Glomerular endothelial cell (primary cell): ENCODE measurements around the gene TMEM86B. TPM values are rescaled to one million over a fixed set of nuclear protein-coding genes. Genes with fewer than 3 reads are reported as not detected.
"Not testable (repeated sequence)": the region's sequence is repeated elsewhere in the genome, so short reads cannot be mapped to it uniquely, and the experiment has no call there.

Experiments
- DNase-seq: peaks from one replicate; pipeline ENCODE4 v3.0.0-alpha.2; 2011; ENCODE audit warnings: low read depth, low spot score; ENCODE audit errors: extremely low read depth
- total RNA-seq: library from RNA; depleted of rRNA; stranded (reverse); fragments of >200 nt; gene quantifications from 2 replicates; pipeline ENCODE4 v1.2.3, GENCODE V29; 2015

Gene TMEM86B
- total RNA-seq, 1 donor from 2014 or later, result 2.8 TPM

DNA sequence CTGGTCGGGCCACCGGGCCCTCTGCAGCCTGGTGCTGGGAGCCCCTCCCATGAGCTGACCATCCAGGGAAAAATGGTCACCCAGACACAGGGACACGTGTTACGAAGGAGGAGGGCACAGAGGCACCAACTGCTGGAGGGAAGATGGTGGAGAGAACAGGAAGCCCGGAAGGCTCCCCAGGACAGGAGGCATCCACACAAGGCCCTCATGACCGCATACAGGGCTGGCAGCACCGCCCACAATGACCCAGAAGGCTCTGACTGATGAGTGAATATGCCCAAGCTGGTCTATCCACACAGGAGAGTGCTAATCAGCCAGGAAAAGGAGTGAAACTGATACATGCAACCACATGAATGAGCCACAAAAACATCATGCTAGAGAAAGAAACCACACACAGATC lies 14.0 kb upstream of the TMEM86B start:
- no peak for DNase-seq

DNA sequence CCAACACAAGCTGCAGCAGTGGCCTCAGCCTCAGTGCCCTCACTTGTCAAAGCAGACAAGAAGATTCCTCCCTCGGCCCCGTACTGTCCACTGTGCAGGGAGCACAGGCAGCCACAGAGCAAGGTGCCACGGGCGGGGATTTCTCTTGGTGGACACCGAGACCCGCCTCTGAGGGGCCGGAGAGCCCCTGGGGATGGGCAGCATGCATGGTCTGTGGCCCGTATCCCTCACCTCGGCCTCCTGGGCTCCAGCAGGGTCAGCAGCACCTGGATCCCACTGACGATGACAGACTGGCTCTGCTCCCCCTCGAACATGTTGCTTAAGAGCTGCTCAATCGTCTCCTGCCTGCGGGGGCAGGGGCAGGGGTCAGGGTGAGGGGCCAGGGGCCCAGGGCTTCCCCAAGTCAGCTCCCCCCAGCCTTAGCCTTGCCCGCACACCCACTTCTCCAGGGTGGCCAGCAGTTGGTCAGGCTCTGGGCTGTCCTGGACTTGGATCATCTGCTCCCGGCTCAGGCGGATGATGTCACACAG lies 13.4 kb upstream of the TMEM86B start:
- no peak for DNase-seq

DNA sequence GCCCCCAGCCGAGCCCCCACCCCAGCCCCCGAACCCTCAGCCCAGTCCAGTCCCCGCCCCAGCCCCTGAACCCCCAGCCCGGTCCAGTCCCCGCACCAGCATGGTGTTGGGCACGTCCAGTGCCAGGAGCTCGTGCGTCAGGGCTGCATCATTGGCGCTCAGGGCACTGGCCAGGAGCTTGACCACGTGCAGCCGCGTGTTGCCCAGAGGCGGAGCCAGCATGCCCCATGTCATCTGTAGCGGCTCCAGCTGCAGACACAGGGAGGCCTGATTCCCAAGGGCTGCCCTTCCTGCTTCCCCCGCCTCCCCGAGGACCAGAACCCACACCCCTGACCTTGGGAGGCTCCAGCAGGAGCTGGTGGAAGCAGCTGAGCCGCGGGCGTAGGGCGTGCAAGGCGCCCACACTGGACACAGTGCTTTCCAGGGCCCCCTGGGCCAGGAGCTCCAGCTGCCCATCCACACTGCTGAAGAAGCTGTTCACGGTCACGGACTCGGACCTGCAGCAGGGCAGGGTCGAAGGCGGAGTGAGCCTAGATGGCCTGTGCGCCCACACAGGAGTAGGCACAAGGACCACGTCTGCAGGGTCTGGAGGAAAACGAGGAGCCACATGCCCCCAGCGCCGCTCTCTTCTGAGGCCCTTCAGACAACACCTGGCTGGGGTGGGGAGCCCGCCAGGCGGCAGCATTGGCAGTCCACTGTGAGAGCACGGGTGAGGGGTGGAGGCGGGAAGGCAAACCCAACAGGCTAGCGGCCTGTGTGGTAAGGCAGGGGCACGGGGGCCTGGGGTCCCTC lies 12.8 kb upstream of the TMEM86B start:
- DNase-seq, result no peak

DNA sequence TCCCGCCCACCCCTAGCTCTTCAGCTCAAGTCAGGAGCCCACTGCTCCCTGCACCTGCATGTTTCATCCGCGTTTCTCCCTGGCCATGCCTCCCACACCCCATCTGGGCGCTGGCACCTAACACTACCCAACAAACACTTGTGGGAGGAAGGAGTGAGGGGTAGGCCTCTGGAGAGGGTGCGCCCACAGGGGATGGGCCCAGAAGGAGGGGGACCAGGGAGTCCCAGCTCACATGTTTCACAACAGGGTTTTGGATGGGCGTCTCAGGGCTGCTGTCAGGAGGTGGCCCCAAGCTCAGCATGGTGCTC lies 12.1 kb upstream of the TMEM86B start:
- DNase-seq, result no peak

DNA sequence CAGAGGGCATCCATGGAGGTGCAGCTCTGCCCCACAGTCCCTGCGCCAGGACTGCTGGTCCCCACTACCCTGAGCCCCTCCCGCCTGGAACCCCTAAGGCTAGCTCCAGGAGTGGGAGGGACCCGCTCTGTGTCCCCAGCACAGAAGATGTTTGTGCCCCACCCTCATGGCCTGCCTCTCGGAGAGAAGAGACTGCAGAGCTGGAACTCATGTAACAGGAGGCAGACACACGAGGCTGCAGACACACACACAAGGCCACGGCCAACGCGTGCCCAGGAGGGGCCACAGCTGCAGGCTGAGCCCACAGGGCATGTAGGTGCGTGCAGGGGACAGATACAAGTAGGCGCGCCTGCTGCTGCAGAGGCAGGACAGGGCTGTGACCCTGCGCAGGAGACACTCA lies 10.4 kb upstream of the TMEM86B start:
- no peak for DNase-seq

DNA sequence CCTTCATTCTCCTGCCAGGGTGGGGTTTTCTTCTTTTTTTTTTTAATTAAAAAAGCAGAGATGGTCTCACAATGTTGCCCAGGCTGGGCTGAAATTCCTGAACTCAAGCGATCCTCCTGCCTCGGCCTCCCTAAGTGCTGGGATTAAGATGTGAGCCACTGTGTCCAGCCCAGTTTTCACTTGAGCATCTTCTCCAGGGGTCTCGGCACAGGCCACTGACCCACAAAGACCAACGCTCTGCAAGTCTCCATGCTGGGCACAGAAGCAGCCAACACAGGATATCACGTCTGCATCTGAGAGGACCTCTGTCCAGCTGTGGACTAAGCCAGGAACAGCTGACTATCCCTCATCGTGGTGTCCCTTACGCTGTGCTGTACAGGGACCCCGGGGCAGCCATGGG lies 9.5 kb upstream of the TMEM86B start:
- no peak for DNase-seq

DNA sequence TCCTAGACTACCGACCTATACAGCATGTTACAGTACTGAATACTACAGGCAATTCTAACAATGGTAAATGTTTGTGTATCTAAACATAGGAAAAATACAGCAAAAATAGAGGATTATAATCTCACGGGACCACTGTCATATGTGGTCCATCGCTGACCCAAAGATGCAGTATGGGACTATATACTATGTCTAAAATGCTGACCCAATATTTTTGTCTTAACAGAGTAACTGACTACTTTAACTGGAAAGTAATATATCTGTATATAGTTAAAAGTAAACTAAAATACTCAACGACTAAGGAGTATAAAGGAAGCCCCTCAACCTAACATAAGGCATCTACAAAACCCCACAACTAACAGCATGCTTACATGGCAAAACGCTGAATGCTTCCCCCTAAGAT lies 4.4 kb upstream of the TMEM86B start:
- DNase-seq, result no peak

DNA sequence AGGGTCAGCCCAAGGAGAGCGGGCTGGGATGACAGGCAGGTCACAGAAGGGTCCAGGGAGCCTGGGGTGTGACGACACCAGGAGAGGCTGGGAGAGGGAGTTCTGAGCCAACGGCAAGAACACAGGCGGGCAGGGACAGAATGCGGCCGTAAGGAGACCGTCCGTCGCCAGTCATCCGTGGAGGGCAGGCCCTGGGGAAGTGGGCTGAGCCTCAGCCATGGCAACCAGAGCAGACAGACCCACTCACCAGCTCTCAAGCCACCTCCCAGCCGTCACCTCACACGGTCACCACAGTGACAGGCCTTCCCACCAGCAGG lies 3.7 kb upstream of the TMEM86B start:
- DNase-seq, result no peak

DNA sequence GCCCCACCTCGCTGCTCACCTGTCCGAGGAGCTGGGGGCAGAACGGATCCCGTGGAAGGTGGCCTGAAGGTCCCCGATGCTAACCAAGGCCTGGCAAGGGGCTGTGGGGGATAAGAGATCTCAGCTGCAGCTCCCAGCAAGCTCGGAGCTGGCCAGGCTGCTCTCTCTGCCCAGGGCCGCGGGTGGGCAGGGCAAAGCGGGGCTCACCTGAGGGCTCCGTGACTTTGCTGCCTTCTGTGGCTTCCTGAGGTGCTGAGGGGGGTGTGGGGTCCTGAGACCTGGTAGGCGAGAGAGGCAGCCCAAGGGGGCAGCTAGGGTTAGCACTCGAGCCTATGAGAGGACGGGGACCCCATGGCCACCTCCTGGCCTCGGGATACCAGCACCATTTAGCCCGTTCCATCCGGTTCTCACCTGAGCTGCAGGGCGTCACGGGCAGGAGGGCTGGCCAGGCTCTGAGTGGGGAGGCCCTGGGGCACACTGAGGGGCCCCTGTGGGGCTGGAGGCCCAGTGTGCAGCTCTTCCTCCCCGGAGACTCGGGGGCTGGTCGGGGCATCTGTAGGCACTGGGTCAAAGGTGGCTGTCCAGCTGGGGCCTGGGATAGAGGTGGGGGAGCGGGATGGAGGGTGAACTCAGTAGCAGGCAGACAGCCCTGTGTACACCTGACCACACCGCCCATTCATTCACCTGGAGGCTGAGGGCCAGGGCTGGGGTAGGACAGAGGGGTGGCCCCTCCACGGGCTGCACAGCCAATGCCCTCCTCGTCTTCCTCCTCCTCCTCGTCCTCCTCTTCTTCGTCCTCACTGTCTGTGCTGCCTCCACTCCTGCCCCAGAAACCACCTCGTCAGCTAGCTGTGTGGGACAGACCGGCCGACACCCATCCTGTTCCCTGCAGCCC lies 3.1 kb upstream of the TMEM86B start:
- no peak for DNase-seq

DNA sequence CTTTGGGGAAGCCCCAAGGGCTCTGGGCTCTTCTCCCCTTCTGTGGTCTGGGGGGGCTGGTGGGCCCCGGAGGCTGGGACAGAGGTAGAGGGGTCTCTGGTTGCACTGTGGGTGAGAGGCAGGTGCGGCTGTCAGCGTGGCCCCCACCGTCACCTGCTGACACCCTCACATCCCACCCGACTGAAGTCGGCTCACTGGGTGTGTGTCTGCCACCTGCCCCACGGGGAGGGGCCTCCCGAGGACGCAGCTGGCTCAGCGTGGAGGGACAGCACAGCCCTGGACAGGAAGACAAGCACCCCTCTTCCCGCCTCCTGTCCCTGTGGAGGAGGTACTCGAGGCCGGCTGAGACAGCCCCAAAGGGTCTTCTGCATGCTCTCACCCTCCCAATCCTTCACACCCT lies 2.2 kb upstream of the TMEM86B start:
- no peak for DNase-seq

DNA sequence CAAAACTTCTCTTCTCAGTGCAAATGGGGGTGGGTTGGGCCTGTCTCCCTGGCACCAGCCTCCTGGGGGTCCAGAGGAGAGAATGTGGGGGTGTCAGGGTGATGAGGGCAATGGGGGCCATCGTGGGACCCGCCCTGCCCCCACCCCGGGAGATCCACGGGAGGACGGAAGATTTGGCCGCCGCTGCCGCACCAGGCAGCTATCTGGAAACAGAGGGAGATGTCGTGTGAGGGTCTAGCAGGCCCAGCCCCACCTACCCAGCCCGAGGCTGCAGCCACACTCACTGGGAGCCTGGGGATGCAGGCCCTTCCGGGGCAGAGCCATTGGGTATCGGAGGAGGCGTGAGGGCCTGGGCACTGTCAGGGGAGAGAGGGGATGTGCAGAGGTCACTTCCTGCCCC lies 1.8 kb upstream of the TMEM86B start:
- no peak for DNase-seq

DNA sequence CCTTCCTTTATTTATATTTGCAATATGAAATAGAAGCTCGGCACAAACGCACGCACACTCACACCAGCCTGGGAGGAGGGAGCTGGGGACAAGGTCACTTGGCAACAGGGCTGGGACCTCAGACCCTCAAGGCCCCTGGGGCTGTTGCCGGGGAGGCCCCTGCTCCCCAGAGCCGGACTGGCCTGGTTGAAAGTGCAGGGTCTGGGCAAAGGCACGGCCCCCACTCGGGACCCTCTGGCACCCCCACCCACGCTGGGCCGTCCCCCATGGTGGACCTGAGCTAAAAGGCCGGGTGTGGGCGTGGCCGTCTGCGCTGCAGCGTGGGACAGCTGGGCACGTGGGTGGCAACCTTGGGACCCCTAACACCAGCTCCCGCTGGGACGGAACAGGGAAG lies 1.2 kb upstream of the TMEM86B start:
- no peak for DNase-seq

DNA sequence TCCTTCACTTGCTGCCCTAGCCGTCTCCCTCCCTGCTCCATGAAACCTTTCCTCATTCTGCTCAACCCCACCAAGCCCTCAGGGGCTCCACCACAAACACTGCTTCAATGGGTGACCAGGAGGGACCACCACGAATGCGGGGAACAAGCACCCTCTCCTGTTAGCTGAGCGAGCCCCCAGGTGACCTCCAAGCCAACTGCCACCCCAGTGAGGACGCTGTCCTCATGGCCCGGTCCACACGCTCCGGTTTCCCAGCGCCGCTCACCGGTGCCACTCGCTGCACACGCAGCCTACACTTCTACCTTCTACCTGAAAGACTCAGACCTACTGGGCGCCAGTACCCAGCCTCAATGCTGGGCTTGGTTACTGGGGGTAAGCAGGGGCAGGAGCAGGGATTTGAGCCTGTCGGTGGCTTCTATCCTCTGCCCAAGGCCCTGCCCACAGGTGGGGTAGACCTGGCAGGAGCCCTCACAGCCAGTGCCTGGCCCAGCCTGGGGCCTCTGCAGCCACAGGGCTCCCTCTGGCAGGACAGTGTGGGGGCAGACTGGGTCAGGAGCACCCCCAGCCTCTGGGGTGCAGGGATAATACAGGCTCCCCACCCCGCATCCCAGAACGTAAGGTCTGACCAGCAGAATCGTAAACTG lies 704 bp upstream of the TMEM86B start:
- DNase-seq, result no peak

DNA sequence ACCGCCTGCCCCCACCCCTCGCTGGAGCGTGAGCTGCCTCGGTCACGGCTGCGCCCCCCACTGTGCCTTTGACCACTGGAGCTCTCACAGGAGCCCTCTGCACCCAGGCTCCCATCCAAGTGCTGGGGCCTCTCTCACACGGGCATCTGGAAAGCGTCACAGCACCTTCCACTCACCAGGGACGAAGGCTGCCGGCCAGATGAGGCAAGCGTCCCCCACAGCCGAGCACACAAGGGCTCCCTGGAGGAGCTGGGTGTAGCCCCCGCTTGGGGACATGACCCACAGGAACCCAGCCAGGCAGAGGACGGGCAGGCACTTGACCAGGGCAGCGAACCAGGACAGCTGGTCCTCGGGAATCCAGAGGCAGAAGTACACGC lies 560 bp downstream of the TMEM86B start:
- no peak for DNase-seq

DNA sequence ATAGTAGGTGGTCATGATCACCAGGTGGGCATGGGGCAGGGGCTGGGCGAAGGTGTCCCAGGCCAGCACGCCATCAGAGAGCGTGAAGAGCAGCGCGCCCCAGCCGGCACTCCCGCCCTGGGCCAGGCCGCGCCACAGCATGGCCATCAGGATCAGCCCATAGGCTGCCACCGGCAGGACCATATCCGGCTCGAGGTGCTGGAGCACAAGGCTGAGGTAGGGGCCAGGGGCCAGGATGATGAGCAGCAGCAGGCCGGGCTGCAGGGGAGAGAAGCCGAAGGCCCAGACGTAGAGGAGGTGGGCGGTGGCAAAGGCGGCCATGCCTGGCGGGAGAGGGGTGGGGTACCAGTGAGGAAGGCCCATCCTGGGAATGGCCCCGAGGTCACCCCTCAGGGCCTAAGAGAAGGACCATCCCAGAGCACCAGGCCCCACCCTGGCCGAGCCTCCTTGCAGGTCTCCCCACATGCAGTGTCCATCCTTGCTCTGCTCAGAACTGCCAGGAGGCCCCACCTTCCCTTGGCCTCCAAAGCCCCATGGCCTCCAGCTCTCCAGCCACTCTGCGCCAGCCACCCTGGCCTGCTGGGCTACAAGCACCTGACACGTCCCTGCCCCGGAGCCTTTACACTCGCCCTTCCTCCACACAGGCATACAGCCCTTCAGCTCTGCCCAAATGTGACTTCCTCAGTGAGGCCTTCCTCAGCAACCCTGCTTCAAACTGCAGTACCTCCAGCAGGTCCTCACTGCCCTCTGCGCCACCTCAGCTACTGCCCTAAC lies 1.1 kb downstream of the TMEM86B start:
- DNase-seq, result no peak

DNA sequence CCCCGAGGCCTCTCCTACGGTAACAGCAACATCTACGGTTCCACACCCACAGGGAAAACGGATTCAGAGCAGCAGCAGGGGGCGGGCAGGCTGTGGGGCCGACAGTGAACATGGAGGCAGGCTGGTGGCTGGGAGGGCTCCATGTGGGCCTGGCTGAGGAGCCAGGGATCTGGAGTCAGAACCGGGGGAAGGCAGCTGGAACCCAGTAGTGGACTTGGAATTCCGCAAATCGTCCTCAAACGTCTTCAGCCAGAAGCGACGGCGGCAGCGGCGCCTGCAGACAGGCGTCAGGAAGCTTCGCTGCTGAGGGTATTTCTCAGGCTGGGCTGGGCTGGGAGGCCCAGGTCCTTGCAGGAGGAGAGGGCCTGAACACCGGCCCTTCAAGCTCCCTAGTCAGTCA lies 1.8 kb downstream of the TMEM86B start:
- DNase-seq, result no peak

DNA sequence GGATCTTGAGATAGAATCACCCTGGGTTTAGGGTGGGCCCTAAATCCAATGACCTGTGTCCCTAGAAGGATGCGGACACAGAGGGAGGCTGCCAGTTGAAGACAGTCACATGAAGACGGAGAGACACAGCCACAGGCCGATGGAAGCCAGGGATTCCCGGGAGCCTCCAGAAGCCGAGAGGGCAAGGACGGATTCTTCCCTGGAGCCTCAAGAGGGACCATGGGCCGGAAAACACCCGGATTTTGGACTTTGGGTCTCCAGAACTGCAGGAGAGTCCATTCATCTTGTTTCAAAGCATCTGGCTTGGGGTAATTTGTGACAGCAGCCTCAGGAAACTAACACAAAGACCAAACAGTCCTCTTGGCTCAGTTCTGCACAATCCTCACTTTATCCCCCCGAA lies 2.3 kb downstream of the TMEM86B start:
- no peak for DNase-seq

DNA sequence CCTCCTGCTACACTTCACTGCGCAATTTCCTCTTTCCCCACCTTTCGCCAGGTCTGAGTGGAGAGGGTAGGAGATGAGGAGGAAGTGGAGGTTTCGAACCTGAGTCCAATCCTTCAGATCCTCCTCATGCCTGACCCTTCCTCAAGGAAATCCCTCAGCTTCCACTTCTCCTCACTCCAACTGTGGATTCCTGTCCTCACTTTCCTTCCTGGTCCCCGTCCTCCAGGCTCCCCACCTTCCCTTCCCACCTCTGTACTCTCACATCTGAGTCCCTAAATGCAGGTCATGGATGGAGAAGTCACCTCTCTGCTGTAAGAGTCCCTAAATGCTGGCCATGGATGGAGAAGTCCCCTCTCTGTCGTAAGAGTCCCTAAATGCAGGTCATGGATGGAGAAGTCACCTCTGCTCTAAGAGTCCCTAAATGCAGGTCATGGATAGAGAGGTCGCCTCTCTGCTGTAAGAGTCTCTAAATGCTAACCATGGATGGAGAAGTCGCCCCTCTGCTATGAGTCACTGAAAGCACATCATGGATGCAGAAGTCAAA lies 3.1 kb downstream of the TMEM86B start:
- DNase-seq, result no peak

DNA sequence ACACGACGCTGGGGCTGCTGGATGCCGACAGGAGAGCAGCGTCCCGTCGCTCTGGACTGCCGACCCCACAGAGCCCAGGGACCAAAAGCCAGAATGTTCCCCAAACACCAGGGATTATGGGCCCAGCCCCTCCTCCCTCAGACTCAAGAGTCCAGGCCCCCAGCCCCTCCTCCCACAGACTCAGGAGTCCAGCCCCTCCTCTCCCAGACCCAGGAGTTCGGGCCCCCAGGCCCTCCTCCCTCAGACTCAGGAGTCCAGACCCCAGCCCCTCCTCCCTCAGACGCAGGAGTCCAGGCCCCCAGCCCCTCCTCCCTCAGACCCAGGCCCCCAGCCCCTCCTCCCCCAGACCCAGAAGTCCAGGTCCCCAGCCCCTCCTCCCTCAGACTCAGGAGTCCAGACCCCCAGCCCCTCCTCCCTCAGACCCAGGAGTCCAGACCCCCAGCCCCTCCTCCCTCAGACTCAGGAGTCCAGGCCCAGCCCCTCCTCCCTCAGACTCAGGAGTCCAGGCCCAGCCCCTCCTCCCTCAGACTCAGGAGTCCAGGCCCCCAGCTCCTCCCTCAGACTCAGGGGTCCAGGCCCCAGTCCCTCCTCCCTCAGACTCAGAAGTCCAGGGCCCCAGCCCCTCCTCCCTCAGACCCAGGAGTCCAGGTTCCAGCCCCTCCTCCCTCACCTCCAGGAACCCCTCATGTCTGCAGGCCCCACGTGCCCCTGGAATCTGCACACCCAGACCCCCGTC lies 3.7 kb downstream of the TMEM86B start:
- not testable (repeated sequence) for DNase-seq

DNA sequence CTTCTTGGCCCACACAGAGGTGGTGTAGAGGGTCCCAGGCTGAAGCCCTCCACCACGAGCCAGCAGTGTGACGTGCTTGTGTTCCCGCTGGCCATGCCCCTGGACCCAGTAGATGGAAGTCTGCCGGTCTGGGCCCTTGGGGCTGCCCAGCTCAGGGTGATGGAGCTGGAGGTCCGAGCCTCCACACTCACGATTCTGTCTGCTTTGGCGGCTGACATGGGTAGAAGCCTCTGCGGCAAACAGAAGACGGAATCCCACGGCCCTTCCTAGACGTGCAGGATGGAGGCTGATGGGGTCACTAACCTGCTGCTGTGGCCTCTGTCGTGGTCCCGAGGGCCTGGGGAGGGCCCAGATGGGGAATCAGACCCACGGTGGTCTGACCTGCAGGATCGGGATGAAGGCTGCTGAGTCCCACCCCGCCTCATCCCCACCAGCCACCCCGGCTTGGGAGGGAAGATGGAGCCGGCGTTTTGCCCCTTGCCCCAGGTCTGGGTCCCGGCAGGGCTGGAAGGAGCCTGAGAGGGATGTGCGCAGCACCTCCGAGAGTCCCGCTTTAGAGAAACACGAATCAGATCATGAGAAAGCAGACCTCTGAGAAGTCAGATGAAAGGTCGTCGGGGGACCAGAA lies 4.4 kb downstream of the TMEM86B start:
- DNase-seq, result no peak
